T-helper 2 cell treated with Interferon-gamma antibody and Interleukin-4, amounts not matched to agents 100 ng/mL and 5 ng/mL, for 36 hours (primary cell): ENCODE measurements around the gene TAS2R5. TPM values are rescaled to one million over a fixed set of nuclear protein-coding genes. Genes with fewer than 3 reads are reported as not detected.

Source experiments
- total RNA-seq: library from RNA; stranded (reverse); gene quantifications from 2 replicates; pipeline ENCODE4 v1.2.3, GENCODE V29; 2022

The TAS2R5 gene
- total RNA-seq, 1 donor from 2014 or later = 0.55 TPM

Other genes starting within 250 kb of the TAS2R5 start
- 65.7 and 68.5 TPM in 2 replicates for gene AGK, start 238.8 kb upstream of the TAS2R5 start, total RNA-seq
- gene DENND11, start 88.1 kb upstream of the TAS2R5 start, total RNA-seq = 26.1 and 26.2 TPM in 2 replicates
- 0.05 and 0.14 TPM in 2 replicates for gene WEE2, start 81.9 kb upstream of the TAS2R5 start, total RNA-seq
- gene SSBP1, start 51.9 kb upstream of the TAS2R5 start, total RNA-seq = 173 and 179 TPM in 2 replicates
- 1.1 and 1.3 TPM in 2 replicates for gene TAS2R3, start 26.1 kb upstream of the TAS2R5 start, total RNA-seq
- 1.1 TPM in 2 replicates for gene TAS2R4, start 13.5 kb upstream of the TAS2R5 start, total RNA-seq
- not detected in 2 replicates for gene PRSS37, start 51.3 kb downstream of the TAS2R5 start, total RNA-seq
- gene OR9A4, start 126.2 kb downstream of the TAS2R5 start, total RNA-seq = not detected in 2 replicates
- not detected in 2 replicates for gene CLEC5A, start 156.8 kb downstream of the TAS2R5 start, total RNA-seq
- gene TAS2R38, start 183.6 kb downstream of the TAS2R5 start, total RNA-seq = not detected in 2 replicates
- gene MGAM, start 205.7 kb downstream of the TAS2R5 start, total RNA-seq = 0.02 TPM in 1 of 2 replicates, not detected in the other